RWPE2 (cell line): Measurements from ENCODE around the gene TEX14.
A peak's percentile ranks its signal among the peaks of the same experiment; 100 is the strongest.

Source experiments
- ATAC-seq: fragments of 200-7000 bp; cut with Tn5 transposase; 3 replicates; pipeline ENCODE4 v1.9.1; 2021; ENCODE audit warnings: low read depth
- DNase-seq: peaks from one replicate; pipeline ENCODE4 v3.0.0-alpha.2; 2020; ENCODE audit warnings: low spot score
- H3K27ac ChIP-seq: fragments of 450-650 bp; 2 replicates; pipeline ENCODE4 v1.5.1; 2017; ENCODE audit warnings: mild to moderate bottlenecking; ENCODE audit not compliant: poor library complexity, severe bottlenecking
- H3K27me3 ChIP-seq: fragments of 250-450 bp; sonication (Bioruptor Pico); 2 replicates; pipeline ENCODE4 v1.5.1; 2021; ENCODE audit warnings: mild to moderate bottlenecking, moderate library complexity; ENCODE audit not compliant: insufficient read depth, poor library complexity, severe bottlenecking
- H3K36me3 ChIP-seq: fragments of 250-450 bp; sonication (Bioruptor Pico); 2 replicates; pipeline ENCODE4 v1.5.1; 2020; ENCODE audit warnings: low read depth, mild to moderate bottlenecking, moderate library complexity
- H3K4me1 ChIP-seq: fragments of 250-450 bp; sonication (Bioruptor Pico); 2 replicates; pipeline ENCODE4 v1.5.1; 2021; ENCODE audit warnings: mild to moderate bottlenecking, moderate library complexity; ENCODE audit not compliant: insufficient read depth, poor library complexity, severe bottlenecking
- H3K4me3 ChIP-seq: fragments of 250-450 bp; sonication (Bioruptor Pico); 2 replicates; pipeline ENCODE4 v1.5.1; 2021; ENCODE audit warnings: mild to moderate bottlenecking, moderate library complexity; ENCODE audit not compliant: severe bottlenecking
- H3K9me3 ChIP-seq: fragments of 250-450 bp; sonication (Bioruptor Pico); 2 replicates; pipeline ENCODE4 v1.5.1; 2021; ENCODE audit warnings: mild to moderate bottlenecking, moderate library complexity; ENCODE audit not compliant: severe bottlenecking
- TF ChIP-seq, protein P1 (sequence below): fragments of 450-650 bp; IDR thresholded peaks from one replicate; pipeline ENCODE4 v1.5.1; 2017; ENCODE audit warnings: mild to moderate bottlenecking, moderate library complexity; ENCODE audit not compliant: poor library complexity, severe bottlenecking

The TEX14 gene

GRCh38 chr17:58514770-58515157 lies 177.1 kb downstream of the TEX14 start:
- H3K36me3 ChIP-seq, result peaks cover 33% of the 10 kb centered on the region
- peak overlapping the region; percentile 43 for H3K27ac ChIP-seq
- no peaks in the 10 kb centered on the region for H3K27me3 ChIP-seq
- DNase-seq (no peak), ATAC-seq (no peak)
- H3K4me1 ChIP-seq, result peaks cover 7% of the 10 kb centered on the region
- peak overlapping the region; percentile 85 for H3K4me3 ChIP-seq
- no peaks in the 10 kb centered on the region for H3K9me3 ChIP-seq
- TF ChIP-seq, protein P1, sequence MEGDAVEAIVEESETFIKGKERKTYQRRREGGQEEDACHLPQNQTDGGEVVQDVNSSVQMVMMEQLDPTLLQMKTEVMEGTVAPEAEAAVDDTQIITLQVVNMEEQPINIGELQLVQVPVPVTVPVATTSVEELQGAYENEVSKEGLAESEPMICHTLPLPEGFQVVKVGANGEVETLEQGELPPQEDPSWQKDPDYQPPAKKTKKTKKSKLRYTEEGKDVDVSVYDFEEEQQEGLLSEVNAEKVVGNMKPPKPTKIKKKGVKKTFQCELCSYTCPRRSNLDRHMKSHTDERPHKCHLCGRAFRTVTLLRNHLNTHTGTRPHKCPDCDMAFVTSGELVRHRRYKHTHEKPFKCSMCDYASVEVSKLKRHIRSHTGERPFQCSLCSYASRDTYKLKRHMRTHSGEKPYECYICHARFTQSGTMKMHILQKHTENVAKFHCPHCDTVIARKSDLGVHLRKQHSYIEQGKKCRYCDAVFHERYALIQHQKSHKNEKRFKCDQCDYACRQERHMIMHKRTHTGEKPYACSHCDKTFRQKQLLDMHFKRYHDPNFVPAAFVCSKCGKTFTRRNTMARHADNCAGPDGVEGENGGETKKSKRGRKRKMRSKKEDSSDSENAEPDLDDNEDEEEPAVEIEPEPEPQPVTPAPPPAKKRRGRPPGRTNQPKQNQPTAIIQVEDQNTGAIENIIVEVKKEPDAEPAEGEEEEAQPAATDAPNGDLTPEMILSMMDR, result no peak

DNA sequence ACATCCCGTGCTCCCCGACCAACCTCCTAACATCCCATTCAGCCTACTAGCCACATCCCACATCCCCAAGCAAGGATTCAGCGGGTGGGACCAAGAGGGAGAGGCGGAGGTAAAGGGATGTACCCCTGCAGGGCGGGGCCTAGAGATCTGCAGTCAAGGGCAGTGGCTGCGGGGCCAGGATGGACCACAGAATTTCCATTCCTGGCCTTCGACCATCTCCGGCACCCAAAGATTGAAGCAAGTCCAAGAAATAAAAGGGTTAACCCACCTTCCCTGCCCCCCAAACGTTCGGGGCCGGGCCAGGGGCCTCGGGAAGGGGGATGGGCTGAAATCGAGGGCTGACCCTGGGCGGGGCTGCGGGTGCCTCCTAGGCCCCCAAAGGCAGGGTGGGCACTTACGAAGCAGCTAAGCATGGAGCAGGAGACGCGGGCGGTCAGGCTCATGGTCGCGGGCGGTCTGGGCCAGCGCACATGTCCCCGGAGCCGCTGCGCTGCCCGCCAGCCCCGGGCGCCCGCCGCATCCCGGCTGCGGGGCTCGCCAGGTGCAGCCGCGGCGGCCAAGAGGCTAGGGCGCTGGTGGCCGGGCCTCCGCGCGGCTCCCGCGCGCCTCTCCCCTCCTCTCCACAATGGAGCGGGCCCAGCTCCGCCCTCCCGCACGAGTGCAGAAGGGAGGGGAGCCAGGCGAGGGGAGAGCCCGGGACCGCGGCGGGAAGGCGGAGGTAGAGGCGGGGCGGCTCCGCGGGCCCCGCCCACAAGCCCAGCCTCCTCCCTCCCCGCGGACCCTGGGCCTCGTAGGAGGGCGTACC lies 177.7 kb downstream of the TEX14 start, which contains the start of gene MTMR4:
TSS of gene MTMR4 (minus strand) at position 674 of the 805 bp plus-strand sequence. CDS start at position 443, 231 bp downstream.
- TF ChIP-seq, protein P1, result no peak
- peak; percentile 38 for ATAC-seq
- peak within 1 kb of the TSS; percentile 85 for H3K4me3 ChIP-seq
- peak within 1 kb of the TSS; percentile 43 for H3K27ac ChIP-seq
- H3K36me3 ChIP-seq, result peaks cover 38% of the 10 kb centered on the region
- no peaks in the 10 kb centered on the region for H3K27me3 ChIP-seq
- peaks cover 7% of the 10 kb centered on the region for H3K4me1 ChIP-seq
- no peak for DNase-seq
- no peaks in the 10 kb centered on the region for H3K9me3 ChIP-seq

DNA sequence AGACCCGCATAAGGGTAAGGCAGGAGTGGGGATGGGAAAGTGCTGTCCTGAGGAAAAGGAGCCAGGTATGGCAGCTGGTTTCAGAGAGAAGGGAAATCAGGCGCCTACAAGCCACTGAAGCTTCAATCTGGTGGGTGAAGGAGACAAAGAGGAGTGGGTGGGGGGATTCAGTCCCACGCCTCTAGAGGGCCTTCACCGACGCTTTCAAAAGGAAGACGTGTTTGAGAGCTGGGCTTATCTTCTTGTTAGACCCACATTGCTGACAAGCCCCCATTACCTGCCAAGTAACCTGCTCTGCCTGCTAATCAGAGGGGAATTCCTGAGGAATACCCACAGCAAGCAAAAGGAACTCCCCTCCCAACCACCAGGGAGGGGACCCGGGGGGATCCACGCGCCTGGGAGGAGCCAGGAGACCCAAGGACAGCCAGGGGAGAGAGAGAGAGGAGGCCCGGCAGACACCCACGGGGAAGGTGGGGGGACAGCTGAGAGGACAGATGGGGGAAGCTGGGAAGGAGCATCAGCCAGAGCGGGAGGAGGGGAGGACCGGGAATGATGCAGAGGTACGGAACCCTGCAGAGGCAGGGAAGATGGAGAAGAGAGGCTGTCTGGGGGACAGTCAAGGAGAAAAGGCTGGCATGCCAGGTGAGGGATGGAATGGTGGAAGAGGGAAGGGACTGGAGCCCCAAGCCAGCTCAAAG lies 178.4 kb downstream of the TEX14 start:
- DNase-seq (no peak), ATAC-seq (no peak)
- Histone ChIP-seq H3K27ac (no peak overlapping the region), H3K36me3 (peaks cover 46% of the 10 kb centered on the region), H3K4me1 (peaks cover 7% of the 10 kb centered on the region), H3K4me3 (peak overlapping the region; percentile 85), H3K9me3 (no peaks in the 10 kb centered on the region), H3K27me3 (no peaks in the 10 kb centered on the region)
- TF ChIP-seq, protein P1, result no peak

GRCh38 chr17:58510075-58510474 lies 181.8 kb downstream of the TEX14 start:
- Histone ChIP-seq H3K9me3 (no peaks in the 10 kb centered on the region), H3K36me3 (peaks cover 79% of the 10 kb centered on the region)

More at GRCh38 chr17:58510075-58510474, 181.8 kb downstream of the TEX14 start:
- TF ChIP-seq, protein P1, result no peak
- H3K27me3 ChIP-seq, result no peaks in the 10 kb centered on the region
- no peak overlapping the region for H3K27ac ChIP-seq
- ATAC-seq, result no peak
- peaks cover 7% of the 10 kb centered on the region for H3K4me1 ChIP-seq
- DNase-seq, result no peak
- H3K4me3 ChIP-seq, result no peak overlapping the region
